ENCODE data around the gene PXDC1. TPM values are rescaled to one million over a fixed set of nuclear protein-coding genes. Genes with fewer than 3 reads are reported as not detected.

Gene PXDC1, protein sequence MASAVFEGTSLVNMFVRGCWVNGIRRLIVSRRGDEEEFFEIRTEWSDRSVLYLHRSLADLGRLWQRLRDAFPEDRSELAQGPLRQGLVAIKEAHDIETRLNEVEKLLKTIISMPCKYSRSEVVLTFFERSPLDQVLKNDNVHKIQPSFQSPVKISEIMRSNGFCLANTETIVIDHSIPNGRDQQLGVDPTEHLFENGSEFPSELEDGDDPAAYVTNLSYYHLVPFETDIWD
- total RNA-seq (11.8 and 16.1 TPM in 2 replicates), polyA plus RNA-seq (11.4 and 12.3 TPM in 2 replicates)

DNA sequence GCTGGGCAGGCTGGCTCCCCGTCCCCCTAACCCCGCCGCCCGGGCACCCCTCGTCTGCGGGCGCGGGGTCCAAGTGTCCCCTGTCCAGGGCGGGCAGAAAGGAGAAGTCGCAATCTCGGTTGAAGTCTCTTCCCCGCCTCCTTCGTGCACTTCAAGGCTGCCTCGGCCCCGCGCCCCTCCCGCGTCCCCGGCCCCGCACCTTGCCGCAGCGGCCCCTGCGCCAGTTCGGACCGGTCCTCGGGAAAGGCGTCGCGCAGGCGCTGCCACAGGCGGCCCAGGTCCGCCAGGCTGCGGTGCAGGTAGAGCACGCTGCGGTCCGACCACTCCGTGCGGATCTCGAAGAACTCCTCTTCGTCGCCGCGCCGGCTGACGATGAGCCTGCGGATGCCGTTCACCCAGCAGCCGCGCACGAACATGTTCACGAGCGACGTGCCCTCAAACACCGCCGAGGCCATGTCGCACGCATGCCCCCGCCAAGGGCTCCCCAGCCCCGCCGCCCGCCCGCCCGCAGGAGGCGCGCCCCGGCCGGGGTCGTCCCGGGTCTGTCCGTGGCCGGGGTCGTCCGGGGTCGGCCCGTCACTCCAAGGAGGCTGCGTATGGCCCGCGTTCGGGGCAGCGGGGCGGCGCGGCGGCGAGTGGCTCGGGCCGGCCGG, at the start of gene PXDC1:
TSS of gene PXDC1 (minus strand) at position 637 of the 653 bp plus-strand sequence. CDS start at position 455, 182 bp downstream.
- Histone ChIP-seq H3K27ac (peak within 1 kb of the TSS; percentile 63), H3K9me3 (ENCODE audit: low read depth) (no peaks in the 10 kb centered on the region), H3K27me3 (peaks cover 9% of the 10 kb centered on the region), H3K36me3 (no peaks in the 10 kb centered on the region), H3K4me1 (ENCODE audit: low read depth) (peaks cover 7% of the 10 kb centered on the region), H3K4me3 (peak within 1 kb of the TSS; percentile 52)
- TF ChIP-seq, protein P1, sequence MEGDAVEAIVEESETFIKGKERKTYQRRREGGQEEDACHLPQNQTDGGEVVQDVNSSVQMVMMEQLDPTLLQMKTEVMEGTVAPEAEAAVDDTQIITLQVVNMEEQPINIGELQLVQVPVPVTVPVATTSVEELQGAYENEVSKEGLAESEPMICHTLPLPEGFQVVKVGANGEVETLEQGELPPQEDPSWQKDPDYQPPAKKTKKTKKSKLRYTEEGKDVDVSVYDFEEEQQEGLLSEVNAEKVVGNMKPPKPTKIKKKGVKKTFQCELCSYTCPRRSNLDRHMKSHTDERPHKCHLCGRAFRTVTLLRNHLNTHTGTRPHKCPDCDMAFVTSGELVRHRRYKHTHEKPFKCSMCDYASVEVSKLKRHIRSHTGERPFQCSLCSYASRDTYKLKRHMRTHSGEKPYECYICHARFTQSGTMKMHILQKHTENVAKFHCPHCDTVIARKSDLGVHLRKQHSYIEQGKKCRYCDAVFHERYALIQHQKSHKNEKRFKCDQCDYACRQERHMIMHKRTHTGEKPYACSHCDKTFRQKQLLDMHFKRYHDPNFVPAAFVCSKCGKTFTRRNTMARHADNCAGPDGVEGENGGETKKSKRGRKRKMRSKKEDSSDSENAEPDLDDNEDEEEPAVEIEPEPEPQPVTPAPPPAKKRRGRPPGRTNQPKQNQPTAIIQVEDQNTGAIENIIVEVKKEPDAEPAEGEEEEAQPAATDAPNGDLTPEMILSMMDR (IDR thresholded peaks at IDR 0.05; ENCODE audit: low read depth, low read length), result no peak
- DNase-seq (ENCODE audit: low read depth in 1 of 2, low spot score in 1 of 2), result peak; percentile 29 to 38

- no peaks in the 10 kb centered on the region for H3K9me3 ChIP-seq (ENCODE audit: low read depth)
- DNase-seq (ENCODE audit: low read depth in 1 of 2, low spot score in 1 of 2), result peak in 1 of 2 donors; percentile 51
- no peaks in the 10 kb centered on the region for H3K36me3 ChIP-seq
- H3K27ac ChIP-seq, result peak overlapping the region; percentile 58
- peaks cover 16% of the 10 kb centered on the region for H3K4me1 ChIP-seq (ENCODE audit: low read depth)
- H3K4me3 ChIP-seq, result no peak overlapping the region
- no peaks in the 10 kb centered on the region for H3K27me3 ChIP-seq
- TF ChIP-seq, protein P1 (IDR thresholded peaks at IDR 0.05; ENCODE audit: low read depth, low read length), result no peak
Measured at GRCh38 chr6:3800850-3801591, 49.5 kb upstream of the PXDC1 start.

- no peak overlapping the region for H3K27ac ChIP-seq
- TF ChIP-seq, protein P1 (IDR thresholded peaks at IDR 0.05; ENCODE audit: low read depth, low read length), result no peak
- H3K36me3 ChIP-seq, result no peaks in the 10 kb centered on the region
- H3K27me3 ChIP-seq, result no peaks in the 10 kb centered on the region
- no peak overlapping the region for H3K4me3 ChIP-seq
- H3K4me1 ChIP-seq (ENCODE audit: low read depth), result peaks cover 16% of the 10 kb centered on the region
- no peak for DNase-seq (ENCODE audit: low read depth in 1 of 2, low spot score in 1 of 2)
- no peaks in the 10 kb centered on the region for H3K9me3 ChIP-seq (ENCODE audit: low read depth)
Measured at GRCh38 chr6:3799719-3800118, 48.2 kb upstream of the PXDC1 start.

- Histone ChIP-seq H3K9me3 (ENCODE audit: low read depth) (no peaks in the 10 kb centered on the region), H3K27me3 (no peaks in the 10 kb centered on the region), H3K4me3 (no peak overlapping the region), H3K27ac (no peak overlapping the region), H3K4me1 (ENCODE audit: low read depth) (peaks cover 8% of the 10 kb centered on the region), H3K36me3 (no peaks in the 10 kb centered on the region)
- DNase-seq (ENCODE audit: low read depth in 1 of 2, low spot score in 1 of 2), result peak in 1 of 2 donors; percentile 27
- TF ChIP-seq, protein P1 (IDR thresholded peaks at IDR 0.05; ENCODE audit: low read depth, low read length), result no peak
Measured at GRCh38 chr6:3798055-3798919, 46.8 kb upstream of the PXDC1 start.
